ENCODE results near the gene EPHA1. TPM values are rescaled to one million over a fixed set of nuclear protein-coding genes. Genes with fewer than 3 reads are reported as not detected.

EPHA1 gene
- total and polyA plus RNA-seq, 2 of the 4 experiments (the other 2 are of a cell fraction), result 0.10 TPM; not detected in 1

GRCh38 chr7:143355450-143356385 lies 52.9 kb downstream of the EPHA1 start:
- Histone ChIP-seq H2AFZ (replicated peaks; ENCODE audit: low read length, poor library complexity) (no peak overlapping the region), H3K4me3 (ENCODE audit: insufficient read depth, low read depth, low read length) (no peak overlapping the region), H3K9ac (ENCODE audit: low read depth, low read length) (no peak overlapping the region), H3K56ac (ENCODE audit: extremely low read depth, insufficient read depth, low read length) (no peak overlapping the region), H4K5ac (ENCODE audit: low read depth, low read length) (no peak overlapping the region), H3K9me1 (ENCODE audit: insufficient read depth, low read length) (no peaks in the 10 kb centered on the region; the same call in 1 of the 2 replicates), H3K9me3 (ENCODE audit: control insufficient read depth, insufficient read depth, low read length) (no peaks in the 10 kb centered on the region), H2BK5ac (ENCODE audit: low read depth, low read length, poor library complexity, severe bottlenecking) (no peak overlapping the region), H3K4me1 (ENCODE audit: control insufficient read depth, insufficient read depth, low read length) (no peaks in the 10 kb centered on the region), H4K91ac (ENCODE audit: insufficient read depth, low read depth, low read length) (no peak overlapping the region), H3K4me2 (ENCODE audit: low read depth, low read length) (no peak overlapping the region), H2BK20ac (ENCODE audit: low read depth, low read length) (no peak overlapping the region), H3K36me3 (ENCODE audit: control insufficient read depth, insufficient read depth, low read length) (peaks cover 2% of the 10 kb centered on the region; the same call in 1 of the 2 replicates), H2BK15ac (ENCODE audit: low read depth, low read length) (no peak overlapping the region), H3K23ac (ENCODE audit: low read depth, low read length) (no peak overlapping the region), H3K18ac (ENCODE audit: low read depth, low read length) (no peak overlapping the region), H4K20me1 (ENCODE audit: insufficient read depth, low read length) (no peaks in the 10 kb centered on the region), H2BK120ac (ENCODE audit: low read depth, low read length) (no peak overlapping the region), H2AK9ac (replicated peaks; ENCODE audit: low read depth, low read length, poor library complexity) (no peak overlapping the region), H2AK5ac (ENCODE audit: low read depth, low read length) (no peak overlapping the region), H4K8ac (ENCODE audit: low read depth in 2 of 2, low read length in 2 of 2) (no peak overlapping the region), H3K4ac (ENCODE audit: low read depth, low read length) (no peak overlapping the region), H3K14ac (replicated peaks; ENCODE audit: low read depth, low read length) (no peak overlapping the region), H3K27me3 (ENCODE audit: control insufficient read depth, insufficient read depth, low read length) (peaks cover 18% of the 10 kb centered on the region), H3K27ac (ENCODE audit: insufficient read depth, low read length) (no peak overlapping the region), H3K79me1 (ENCODE audit: low read depth in 1 of 2, low read length in 2 of 2) (no peaks in the 10 kb centered on the region)
- dilution Hi-C loops (cut with HindIII; ENCODE audit: low sequenced_read_pairs, unreplicated experiment) (no loop called here), in situ Hi-C loops (cut with MboI; ENCODE audit: low sequenced_read_pairs) (no loop called here), intact Hi-C loops (cut with micrococcal nuclease) (no loop called here)
- ChIA-PET CTCF (no interaction called here), POLR2A (ENCODE audit: unreplicated experiment) (no interaction called here)
- BruUV-seq (replicated peaks), result no TSS peak
- ATAC-seq (ENCODE audit: low read depth) (no peak), DNase-seq (no peak)
- 81% methylated on average over 4 of the region's 16 CpGs; no CpG with 5 or more reads in 1 of the 2 experiments for WGBS, 2 experiments (ENCODE audit: extremely low coverage in 2 of 2, insufficient read length in 1 of 2)
- TF ChIP-seq SMC3 (IDR thresholded peaks at IDR 0.05; ENCODE audit: low read depth, low read length), result no peak
- no peak for TF ChIP-seq RAD21 (IDR thresholded peaks at IDR 0.05; ENCODE audit: low read length)
- no peak for TF ChIP-seq USF2 (IDR thresholded peaks at IDR 0.05; ENCODE audit: low read depth, low read length)
- no peak for TF ChIP-seq MXI1 (IDR thresholded peaks at IDR 0.05; ENCODE audit: borderline replicate concordance, low read depth, low read length)
- no peak for TF ChIP-seq CEBPB (IDR thresholded peaks at IDR 0.05; ENCODE audit: low read depth, low read length)
- no peak for TF ChIP-seq RCOR1 (IDR thresholded peaks at IDR 0.05; ENCODE audit: insufficient replicate concordance, low read length)
- TF ChIP-seq RFX5 (IDR thresholded peaks at IDR 0.05; ENCODE audit: low read depth, low read length), result no peak
- no peak for TF ChIP-seq NFE2L2 (IDR thresholded peaks at IDR 0.05; ENCODE audit: low read depth, low read length)
- no peak for TF ChIP-seq CTCF (conservative IDR thresholded peaks at IDR 0.05; ENCODE audit: low read depth, low read length)
- no peak for TF ChIP-seq MAFK (IDR thresholded peaks at IDR 0.05; ENCODE audit: low read depth, low read length)
- no peak for TF ChIP-seq FOS (IDR thresholded peaks at IDR 0.05; ENCODE audit: low read depth, low read length)
- TF ChIP-seq ELK1 (IDR thresholded peaks at IDR 0.05; ENCODE audit: borderline replicate concordance, low read depth, low read length), result no peak
- no peak for TF ChIP-seq CHD1 (IDR thresholded peaks at IDR 0.05; ENCODE audit: low read depth, low read length)
- TF ChIP-seq POLR2A (IDR thresholded peaks at IDR 0.05; ENCODE audit: low read depth, low read length), result no peak
- no peak for TF ChIP-seq MAZ (IDR thresholded peaks at IDR 0.05; ENCODE audit: borderline replicate concordance, low read depth, low read length)

All from IMR-90 (cell line).